Epithelial cell of esophagus (primary cell): Measurements from ENCODE around the gene SLIT3.

ENCODE experiments used
- DNase-seq: peaks from one replicate; pipeline ENCODE4 v3.0.0; 2010; ENCODE audit warnings: low read depth
- H3K4me3 ChIP-seq: 2 replicates; pipeline ENCODE4 v1.5.1; 2011; ENCODE audit warnings: mild to moderate bottlenecking, low read length, control low read depth
- TF ChIP-seq, protein P1 (sequence below): IDR thresholded peaks from 2 replicates; pipeline ENCODE4 v1.5.1; 2011; ENCODE audit warnings: low read depth, mild to moderate bottlenecking, low read length, control low read depth, inconsistent platforms; ENCODE audit not compliant: insufficient read depth; ENCODE audit errors: missing control alignments

Gene SLIT3

DNA sequence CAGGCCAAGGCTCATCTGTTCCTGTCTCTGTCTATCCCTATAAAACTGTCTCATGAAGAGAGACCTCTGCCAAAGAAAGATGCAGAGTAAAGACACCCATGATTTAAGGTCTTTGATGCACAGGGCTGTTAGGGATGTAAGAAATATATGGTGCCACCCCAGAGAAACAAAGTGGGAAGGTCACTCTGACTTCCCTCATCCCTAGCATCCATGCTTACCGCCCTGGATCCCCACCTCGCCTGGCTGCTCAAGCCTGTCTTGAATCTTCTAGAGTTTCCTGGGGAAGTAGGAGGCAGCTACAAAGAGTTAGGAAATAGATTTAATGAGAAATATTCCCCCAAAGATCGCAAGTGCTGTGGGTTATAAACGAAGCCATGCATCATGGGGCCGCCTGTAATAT, 349.2 kb downstream of the SLIT3 start:
- TF ChIP-seq, protein P1, sequence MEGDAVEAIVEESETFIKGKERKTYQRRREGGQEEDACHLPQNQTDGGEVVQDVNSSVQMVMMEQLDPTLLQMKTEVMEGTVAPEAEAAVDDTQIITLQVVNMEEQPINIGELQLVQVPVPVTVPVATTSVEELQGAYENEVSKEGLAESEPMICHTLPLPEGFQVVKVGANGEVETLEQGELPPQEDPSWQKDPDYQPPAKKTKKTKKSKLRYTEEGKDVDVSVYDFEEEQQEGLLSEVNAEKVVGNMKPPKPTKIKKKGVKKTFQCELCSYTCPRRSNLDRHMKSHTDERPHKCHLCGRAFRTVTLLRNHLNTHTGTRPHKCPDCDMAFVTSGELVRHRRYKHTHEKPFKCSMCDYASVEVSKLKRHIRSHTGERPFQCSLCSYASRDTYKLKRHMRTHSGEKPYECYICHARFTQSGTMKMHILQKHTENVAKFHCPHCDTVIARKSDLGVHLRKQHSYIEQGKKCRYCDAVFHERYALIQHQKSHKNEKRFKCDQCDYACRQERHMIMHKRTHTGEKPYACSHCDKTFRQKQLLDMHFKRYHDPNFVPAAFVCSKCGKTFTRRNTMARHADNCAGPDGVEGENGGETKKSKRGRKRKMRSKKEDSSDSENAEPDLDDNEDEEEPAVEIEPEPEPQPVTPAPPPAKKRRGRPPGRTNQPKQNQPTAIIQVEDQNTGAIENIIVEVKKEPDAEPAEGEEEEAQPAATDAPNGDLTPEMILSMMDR: no peak
- no peak for DNase-seq
- H3K4me3 ChIP-seq: no peak overlapping the region

DNA sequence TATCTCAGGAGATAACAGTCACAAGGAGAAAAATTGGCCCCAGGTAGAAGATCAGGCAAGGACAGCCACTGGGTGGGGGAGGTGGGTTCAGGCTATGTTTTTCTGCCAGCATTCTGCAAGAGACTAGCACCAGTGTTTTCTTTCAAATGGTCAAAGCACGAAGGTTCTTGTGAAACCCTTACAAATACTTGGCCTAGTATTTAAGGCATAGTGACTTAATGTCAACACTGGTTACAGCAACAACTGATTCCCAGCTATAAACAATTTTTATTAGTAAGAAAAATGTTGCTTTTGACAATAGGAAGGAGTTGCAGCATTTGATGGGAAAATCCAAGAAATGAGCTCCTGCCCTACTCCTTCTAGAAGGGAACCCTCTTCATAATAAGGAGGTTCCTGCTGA, 349.6 kb downstream of the SLIT3 start:
- TF ChIP-seq, protein P1: no peak
- no peak for DNase-seq
- no peak overlapping the region for H3K4me3 ChIP-seq

GRCh38 chr5:168950241-168950951, 350.5 kb downstream of the SLIT3 start:
- no peak for DNase-seq
- H3K4me3 ChIP-seq: no peak overlapping the region
- TF ChIP-seq, protein P1: no peak

- DNase-seq: peak; percentile 40
- no peak overlapping the region for H3K4me3 ChIP-seq
- TF ChIP-seq, protein P1: no peak
Observed at GRCh38 chr5:168948746-168949145, 352.2 kb downstream of the SLIT3 start.

- TF ChIP-seq, protein P1: peak; percentile 76
- no peak overlapping the region for H3K4me3 ChIP-seq
- peak; percentile 37 for DNase-seq
Observed at GRCh38 chr5:168947212-168947868, 353.6 kb downstream of the SLIT3 start.

DNA sequence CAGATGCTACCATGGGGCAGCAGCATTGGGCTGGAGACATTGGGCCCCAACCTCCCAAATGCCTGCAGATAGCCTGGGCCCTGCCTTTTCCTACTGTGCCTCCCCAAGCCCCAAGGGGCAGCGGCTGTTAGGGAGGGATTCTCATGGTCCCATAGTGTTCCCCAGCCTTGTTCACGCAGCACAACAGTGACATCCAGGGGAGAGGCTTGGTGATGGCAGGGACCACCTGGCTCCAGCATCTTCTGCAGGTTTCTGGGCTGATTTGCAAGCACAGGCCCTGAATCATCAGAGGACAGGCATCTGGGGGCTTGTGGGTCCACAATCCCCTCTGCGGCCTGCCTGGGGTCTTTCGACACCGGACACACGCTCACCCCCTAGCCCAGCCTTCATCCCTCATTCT, 354.6 kb downstream of the SLIT3 start:
- TF ChIP-seq, protein P1: peak; percentile 28
- DNase-seq: no peak
- no peak overlapping the region for H3K4me3 ChIP-seq
